ENCODE data around the gene METTL2B.

GRCh38 chr7:128434413-128435326 lies 41.9 kb upstream of the METTL2B start:
- TF ChIP-seq, protein P1, sequence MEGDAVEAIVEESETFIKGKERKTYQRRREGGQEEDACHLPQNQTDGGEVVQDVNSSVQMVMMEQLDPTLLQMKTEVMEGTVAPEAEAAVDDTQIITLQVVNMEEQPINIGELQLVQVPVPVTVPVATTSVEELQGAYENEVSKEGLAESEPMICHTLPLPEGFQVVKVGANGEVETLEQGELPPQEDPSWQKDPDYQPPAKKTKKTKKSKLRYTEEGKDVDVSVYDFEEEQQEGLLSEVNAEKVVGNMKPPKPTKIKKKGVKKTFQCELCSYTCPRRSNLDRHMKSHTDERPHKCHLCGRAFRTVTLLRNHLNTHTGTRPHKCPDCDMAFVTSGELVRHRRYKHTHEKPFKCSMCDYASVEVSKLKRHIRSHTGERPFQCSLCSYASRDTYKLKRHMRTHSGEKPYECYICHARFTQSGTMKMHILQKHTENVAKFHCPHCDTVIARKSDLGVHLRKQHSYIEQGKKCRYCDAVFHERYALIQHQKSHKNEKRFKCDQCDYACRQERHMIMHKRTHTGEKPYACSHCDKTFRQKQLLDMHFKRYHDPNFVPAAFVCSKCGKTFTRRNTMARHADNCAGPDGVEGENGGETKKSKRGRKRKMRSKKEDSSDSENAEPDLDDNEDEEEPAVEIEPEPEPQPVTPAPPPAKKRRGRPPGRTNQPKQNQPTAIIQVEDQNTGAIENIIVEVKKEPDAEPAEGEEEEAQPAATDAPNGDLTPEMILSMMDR (IDR thresholded peaks at IDR 0.05): no peak
- TF ChIP-seq POLR2A (IDR thresholded peaks at IDR 0.05): no peak

Measured in tibial nerve (tissue), 3 donors.